GM21367 (cell line): ENCODE data around the gene TBP.

Experiments used
- ATAC-seq: cut with Tn5 transposase; IDR thresholded peaks from one replicate; pipeline ENCODE4 v1.9.1; 2021; ENCODE audit not compliant: unreplicated experiment

The TBP gene

GRCh38 chr6:170533792-170534191, 20.4 kb upstream of the TBP start:
- no peak for ATAC-seq

- no peak for ATAC-seq
These were observed 19.2 kb upstream of the TBP start for GRCh38 chr6:170535004-170535403.

GRCh38 chr6:170536671-170537070, 17.5 kb upstream of the TBP start:
- ATAC-seq: no peak

- no peak for ATAC-seq
These were observed 16.8 kb upstream of the TBP start for GRCh38 chr6:170537329-170537728.

- ATAC-seq: no peak
These were observed 12.0 kb upstream of the TBP start for GRCh38 chr6:170542031-170542719.

- no peak for ATAC-seq
These were observed 8.8 kb upstream of the TBP start for GRCh38 chr6:170545405-170545804.

- ATAC-seq: peak; percentile 59
These were observed 1.2 kb upstream of the TBP start, which contains the start of gene PSMB1 for GRCh38 chr6:170552765-170553533. Gene PSMB1, minus strand, starts transcription at chr6:170553307. Its CDS starts 65 bp downstream, at chr6:170553242.

- peak; percentile 27 for ATAC-seq
These were observed 596 bp upstream of the TBP start for GRCh38 chr6:170553534-170554012.

- ATAC-seq: no peak
These were observed 598 bp downstream of the TBP start for GRCh38 chr6:170554796-170555137.

GRCh38 chr6:170555305-170555704, 1.1 kb downstream of the TBP start:
- ATAC-seq: no peak

GRCh38 chr6:170561555-170561954, 7.4 kb downstream of the TBP start:
- ATAC-seq: no peak

GRCh38 chr6:170564936-170565530, 10.9 kb downstream of the TBP start:
- ATAC-seq: no peak

GRCh38 chr6:170572704-170573466, 18.7 kb downstream of the TBP start:
- ATAC-seq: no peak

- no peak for ATAC-seq
These were observed 21.1 kb downstream of the TBP start for GRCh38 chr6:170575250-170575649.

GRCh38 chr6:170578909-170579308, 24.7 kb downstream of the TBP start:
- ATAC-seq: no peak

- no peak for ATAC-seq
These were observed 29.6 kb downstream of the TBP start for GRCh38 chr6:170583756-170584180.

GRCh38 chr6:170584181-170584953, 30.2 kb downstream of the TBP start, which contains the start of gene PDCD2:
Gene PDCD2, minus strand, starts transcription at chr6:170584637. Its CDS starts 56 bp downstream, at chr6:170584581.
- peak; percentile 97 for ATAC-seq

- peak; percentile 29 for ATAC-seq
These were observed 30.9 kb downstream of the TBP start for GRCh38 chr6:170584954-170585498.

GRCh38 chr6:170590725-170591124, 36.6 kb downstream of the TBP start:
- no peak for ATAC-seq

- no peak for ATAC-seq
These were observed 42.3 kb downstream of the TBP start for GRCh38 chr6:170596426-170596825.
